ENCODE data around the gene SCN8A. TPM values are rescaled to one million over a fixed set of nuclear protein-coding genes. Genes with fewer than 3 reads are reported as not detected.
A peak's percentile ranks its signal among the peaks of the same experiment; 100 is the strongest.
"Not testable (repeated sequence)": the region's sequence is repeated elsewhere in the genome, so short reads cannot be mapped to it uniquely, and the experiment has no call there.

SCN8A gene
- polyA plus RNA-seq, 1 experiment = 9.6 TPM

DNA sequence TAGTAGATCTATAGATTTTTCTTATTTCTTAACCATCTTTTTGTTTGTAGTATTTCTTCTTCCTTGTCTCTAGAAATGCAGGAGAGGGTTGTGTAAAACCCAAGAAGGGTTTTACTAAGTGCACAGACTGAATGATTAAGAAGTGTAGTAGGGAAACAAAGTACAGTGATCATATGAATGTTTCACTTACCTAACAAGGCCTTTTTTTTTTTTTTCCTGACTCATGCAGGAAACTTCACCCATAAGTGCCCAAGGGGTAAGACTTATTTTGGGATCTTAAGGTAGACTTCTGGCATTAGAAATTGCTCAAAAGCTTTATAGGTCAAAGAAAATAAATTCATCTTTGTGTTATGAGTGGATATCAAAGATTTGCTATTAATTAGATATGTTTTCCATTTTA lies 10.2 kb downstream of the SCN8A start:
- no peak for DNase-seq (ENCODE audit: low read depth, low spot score)
- Histone ChIP-seq H3K27ac (ENCODE audit: low read depth, low read length) (no peak overlapping the region), H3K27me3 (ENCODE audit: control insufficient read depth, insufficient read depth, low read length) (no peaks in the 10 kb centered on the region), H3K9me3 (ENCODE audit: control insufficient read depth, insufficient read depth, low read length) (no peaks in the 10 kb centered on the region), H3K4me3 (ENCODE audit: low read depth, low read length) (no peak overlapping the region)
- TF ChIP-seq, protein P1, sequence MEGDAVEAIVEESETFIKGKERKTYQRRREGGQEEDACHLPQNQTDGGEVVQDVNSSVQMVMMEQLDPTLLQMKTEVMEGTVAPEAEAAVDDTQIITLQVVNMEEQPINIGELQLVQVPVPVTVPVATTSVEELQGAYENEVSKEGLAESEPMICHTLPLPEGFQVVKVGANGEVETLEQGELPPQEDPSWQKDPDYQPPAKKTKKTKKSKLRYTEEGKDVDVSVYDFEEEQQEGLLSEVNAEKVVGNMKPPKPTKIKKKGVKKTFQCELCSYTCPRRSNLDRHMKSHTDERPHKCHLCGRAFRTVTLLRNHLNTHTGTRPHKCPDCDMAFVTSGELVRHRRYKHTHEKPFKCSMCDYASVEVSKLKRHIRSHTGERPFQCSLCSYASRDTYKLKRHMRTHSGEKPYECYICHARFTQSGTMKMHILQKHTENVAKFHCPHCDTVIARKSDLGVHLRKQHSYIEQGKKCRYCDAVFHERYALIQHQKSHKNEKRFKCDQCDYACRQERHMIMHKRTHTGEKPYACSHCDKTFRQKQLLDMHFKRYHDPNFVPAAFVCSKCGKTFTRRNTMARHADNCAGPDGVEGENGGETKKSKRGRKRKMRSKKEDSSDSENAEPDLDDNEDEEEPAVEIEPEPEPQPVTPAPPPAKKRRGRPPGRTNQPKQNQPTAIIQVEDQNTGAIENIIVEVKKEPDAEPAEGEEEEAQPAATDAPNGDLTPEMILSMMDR (IDR thresholded peaks at IDR 0.05; ENCODE audit: low read depth, low read length) = no peak
- ChIA-PET POLR2A (no interaction called here), CTCF (no interaction called here)

DNA sequence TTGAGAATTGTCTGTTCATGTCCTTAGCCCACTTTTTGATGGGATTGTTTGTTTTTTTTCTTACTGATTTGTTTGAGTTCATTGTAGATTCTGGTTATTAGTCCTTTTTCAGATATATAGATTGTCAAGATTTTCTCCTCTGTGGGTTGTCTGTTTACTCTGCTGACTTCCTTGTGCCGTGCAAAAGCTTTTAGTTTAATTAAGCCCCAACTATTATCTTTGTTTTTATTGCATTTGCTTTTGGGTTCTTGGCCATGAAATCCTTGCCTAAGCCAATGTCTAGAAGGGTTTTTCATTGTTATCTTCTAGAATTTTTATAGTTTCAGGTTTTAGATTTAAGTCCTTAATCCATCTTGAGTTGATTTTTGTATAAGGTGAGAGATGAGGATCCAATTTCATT lies 14.9 kb downstream of the SCN8A start:
- POLR2A ChIA-PET; DNase-seq (ENCODE audit: low read depth, low spot score); CTCF ChIA-PET; H3K9me3 ChIP-seq (ENCODE audit: control insufficient read depth, insufficient read depth, low read length); H3K4me3 ChIP-seq (ENCODE audit: low read depth, low read length); H3K27ac ChIP-seq (ENCODE audit: low read depth, low read length); H3K27me3 ChIP-seq (ENCODE audit: control insufficient read depth, insufficient read depth, low read length): not testable (repeated sequence)

DNA sequence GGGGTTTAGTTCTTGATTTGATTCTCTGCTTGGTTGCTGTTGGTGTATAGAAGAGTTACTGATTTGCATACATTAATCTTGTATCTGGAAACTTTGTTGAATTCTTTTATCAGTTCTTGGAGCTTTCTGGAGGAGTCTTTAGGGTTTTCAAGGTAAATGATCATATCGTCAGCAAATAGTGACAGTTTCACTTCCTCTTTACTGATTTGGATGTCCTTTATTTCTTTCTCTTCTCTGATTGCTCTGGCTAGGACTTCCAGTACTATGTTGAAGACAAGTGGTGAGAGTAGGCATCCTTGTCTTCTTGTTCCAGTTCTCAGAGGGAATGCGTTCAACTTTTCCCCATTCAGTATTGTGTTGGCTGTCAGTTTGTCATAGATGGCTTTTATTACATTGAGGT lies 16.2 kb downstream of the SCN8A start:
- DNase-seq (ENCODE audit: low read depth, low spot score); H3K27me3 ChIP-seq (ENCODE audit: control insufficient read depth, insufficient read depth, low read length); H3K9me3 ChIP-seq (ENCODE audit: control insufficient read depth, insufficient read depth, low read length); H3K4me3 ChIP-seq (ENCODE audit: low read depth, low read length); CTCF ChIA-PET; H3K27ac ChIP-seq (ENCODE audit: low read depth, low read length): not testable (repeated sequence)
- POLR2A ChIA-PET = interaction anchor here (0.9 kb wide), 1 partner anchor 14 kb away, joined by 6 read pairs; no protein-coding TSS in a partner anchor

DNA sequence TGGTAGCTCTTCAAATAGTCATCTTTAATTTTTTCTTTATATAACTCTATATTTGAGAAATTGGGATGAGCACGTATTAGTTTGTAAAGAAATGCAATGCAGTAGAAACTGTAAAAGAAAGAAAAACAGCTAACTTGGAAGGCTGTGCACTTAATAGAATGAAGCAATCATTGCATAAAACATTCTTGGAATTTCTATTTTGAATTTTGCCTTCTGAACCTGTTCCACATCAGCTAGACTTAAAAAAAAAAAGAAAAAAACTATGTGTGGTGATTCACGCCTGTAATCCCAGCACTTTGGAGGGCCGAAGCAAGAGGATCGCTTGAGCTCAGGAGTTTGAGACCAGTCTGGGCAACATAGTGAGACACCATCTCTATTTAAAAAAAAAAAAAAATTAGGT lies 29.4 kb downstream of the SCN8A start:
- DNase-seq (ENCODE audit: low read depth, low spot score) = no peak
- no peaks in the 10 kb centered on the region for H3K27me3 ChIP-seq (ENCODE audit: control insufficient read depth, insufficient read depth, low read length)
- ChIA-PET CTCF (interaction anchor here (0.9 kb wide), 1 partner anchor 9 kb away, joined by 3 read pairs; no protein-coding TSS in a partner anchor), POLR2A (no interaction called here)
- no peaks in the 10 kb centered on the region for H3K9me3 ChIP-seq (ENCODE audit: control insufficient read depth, insufficient read depth, low read length)
- TF ChIP-seq, protein P1 (IDR thresholded peaks at IDR 0.05; ENCODE audit: low read depth, low read length) = no peak
- H3K27ac ChIP-seq (ENCODE audit: low read depth, low read length) = no peak overlapping the region
- no peak overlapping the region for H3K4me3 ChIP-seq (ENCODE audit: low read depth, low read length)

- Histone ChIP-seq H3K27me3 (ENCODE audit: control insufficient read depth, insufficient read depth, low read length) (no peaks in the 10 kb centered on the region), H3K27ac (ENCODE audit: low read depth, low read length) (peak overlapping the region; percentile 57), H3K4me3 (ENCODE audit: low read depth, low read length) (no peak overlapping the region), H3K9me3 (ENCODE audit: control insufficient read depth, insufficient read depth, low read length) (no peaks in the 10 kb centered on the region)
- DNase-seq (ENCODE audit: low read depth, low spot score) = no peak
- TF ChIP-seq, protein P1 (IDR thresholded peaks at IDR 0.05; ENCODE audit: low read depth, low read length) = no peak
- POLR2A ChIA-PET = no interaction called here
- CTCF ChIA-PET = no interaction called here
These were observed 30.3 kb downstream of the SCN8A start for GRCh38 chr12:51621156-51621922.

DNA sequence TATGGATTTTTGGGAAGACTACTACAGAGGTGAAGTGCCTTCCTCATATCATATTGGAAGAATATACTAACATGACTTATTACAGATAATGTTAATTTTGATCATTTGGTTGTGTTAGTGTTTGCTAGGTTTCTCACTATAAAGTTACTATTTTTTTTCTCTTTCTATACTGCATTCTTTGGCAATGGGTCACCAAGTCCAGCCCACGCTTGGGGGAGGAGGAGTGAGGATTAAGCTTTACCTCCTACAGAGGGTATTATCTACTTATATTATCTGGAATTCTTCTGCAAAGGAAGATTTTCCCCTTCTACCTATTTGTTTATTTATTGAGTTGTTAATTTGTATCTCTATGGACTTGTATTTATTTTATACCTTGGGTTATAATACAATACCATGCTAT lies 31.5 kb downstream of the SCN8A start:
- Histone ChIP-seq H3K4me3 (ENCODE audit: low read depth, low read length) (no peak overlapping the region), H3K27me3 (ENCODE audit: control insufficient read depth, insufficient read depth, low read length) (no peaks in the 10 kb centered on the region), H3K27ac (ENCODE audit: low read depth, low read length) (no peak overlapping the region), H3K9me3 (ENCODE audit: control insufficient read depth, insufficient read depth, low read length) (no peaks in the 10 kb centered on the region)
- ChIA-PET CTCF (no interaction called here), POLR2A (no interaction called here)
- TF ChIP-seq, protein P1 (IDR thresholded peaks at IDR 0.05; ENCODE audit: low read depth, low read length) = no peak
- DNase-seq (ENCODE audit: low read depth, low spot score) = no peak
